GM18909 (cell line): ENCODE measurements around the gene NEBL.
"Not testable (repeated sequence)": the region's sequence is repeated elsewhere in the genome, so short reads cannot be mapped to it uniquely, and the experiment has no call there.

Experiments used
- ATAC-seq: cut with Tn5 transposase; IDR thresholded peaks from one replicate; pipeline ENCODE4 v1.9.1; 2021; ENCODE audit warnings: mild to moderate bottlenecking; ENCODE audit not compliant: unreplicated experiment, poor library complexity

Gene NEBL, protein sequence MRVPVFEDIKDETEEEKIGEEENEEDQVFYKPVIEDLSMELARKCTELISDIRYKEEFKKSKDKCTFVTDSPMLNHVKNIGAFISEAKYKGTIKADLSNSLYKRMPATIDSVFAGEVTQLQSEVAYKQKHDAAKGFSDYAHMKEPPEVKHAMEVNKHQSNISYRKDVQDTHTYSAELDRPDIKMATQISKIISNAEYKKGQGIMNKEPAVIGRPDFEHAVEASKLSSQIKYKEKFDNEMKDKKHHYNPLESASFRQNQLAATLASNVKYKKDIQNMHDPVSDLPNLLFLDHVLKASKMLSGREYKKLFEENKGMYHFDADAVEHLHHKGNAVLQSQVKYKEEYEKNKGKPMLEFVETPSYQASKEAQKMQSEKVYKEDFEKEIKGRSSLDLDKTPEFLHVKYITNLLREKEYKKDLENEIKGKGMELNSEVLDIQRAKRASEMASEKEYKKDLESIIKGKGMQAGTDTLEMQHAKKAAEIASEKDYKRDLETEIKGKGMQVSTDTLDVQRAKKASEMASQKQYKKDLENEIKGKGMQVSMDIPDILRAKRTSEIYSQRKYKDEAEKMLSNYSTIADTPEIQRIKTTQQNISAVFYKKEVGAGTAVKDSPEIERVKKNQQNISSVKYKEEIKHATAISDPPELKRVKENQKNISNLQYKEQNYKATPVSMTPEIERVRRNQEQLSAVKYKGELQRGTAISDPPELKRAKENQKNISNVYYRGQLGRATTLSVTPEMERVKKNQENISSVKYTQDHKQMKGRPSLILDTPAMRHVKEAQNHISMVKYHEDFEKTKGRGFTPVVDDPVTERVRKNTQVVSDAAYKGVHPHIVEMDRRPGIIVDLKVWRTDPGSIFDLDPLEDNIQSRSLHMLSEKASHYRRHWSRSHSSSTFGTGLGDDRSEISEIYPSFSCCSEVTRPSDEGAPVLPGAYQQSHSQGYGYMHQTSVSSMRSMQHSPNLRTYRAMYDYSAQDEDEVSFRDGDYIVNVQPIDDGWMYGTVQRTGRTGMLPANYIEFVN

DNA sequence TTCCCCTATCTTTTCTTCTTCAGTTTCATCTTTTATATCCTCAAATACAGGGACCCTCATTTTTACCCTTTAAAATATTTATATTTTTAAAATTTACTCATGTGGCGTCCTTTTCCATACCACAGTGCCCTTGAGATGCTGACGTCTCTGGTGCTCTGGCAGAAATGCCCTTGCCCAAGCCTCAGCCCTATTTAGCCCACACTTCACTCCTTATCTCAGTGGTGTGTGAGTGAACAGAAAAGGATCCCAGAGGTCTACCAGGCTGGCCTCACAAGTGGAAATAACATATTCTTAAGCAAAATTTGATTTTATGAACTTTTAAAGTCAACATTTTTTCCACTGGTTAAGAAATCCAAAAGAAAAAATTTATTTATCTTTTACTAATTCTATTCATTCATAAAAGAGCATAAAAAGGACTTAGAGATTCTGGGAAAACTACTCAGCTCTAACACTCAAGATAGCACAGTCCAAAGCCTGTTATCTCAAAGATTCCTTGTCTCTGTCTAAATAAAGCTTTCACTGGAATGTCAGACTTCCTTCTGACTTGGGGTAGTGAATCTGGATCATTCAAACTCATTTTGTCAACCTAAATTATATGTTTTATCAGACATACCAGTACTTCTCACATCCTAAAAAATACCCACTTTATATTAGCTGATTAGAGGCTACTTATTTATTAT, at the start of gene NEBL:
TSS of gene NEBL (minus strand) at position 166 of the 680 bp plus-strand sequence. CDS start at position 60, 106 bp downstream.
- ATAC-seq = no peak

DNA sequence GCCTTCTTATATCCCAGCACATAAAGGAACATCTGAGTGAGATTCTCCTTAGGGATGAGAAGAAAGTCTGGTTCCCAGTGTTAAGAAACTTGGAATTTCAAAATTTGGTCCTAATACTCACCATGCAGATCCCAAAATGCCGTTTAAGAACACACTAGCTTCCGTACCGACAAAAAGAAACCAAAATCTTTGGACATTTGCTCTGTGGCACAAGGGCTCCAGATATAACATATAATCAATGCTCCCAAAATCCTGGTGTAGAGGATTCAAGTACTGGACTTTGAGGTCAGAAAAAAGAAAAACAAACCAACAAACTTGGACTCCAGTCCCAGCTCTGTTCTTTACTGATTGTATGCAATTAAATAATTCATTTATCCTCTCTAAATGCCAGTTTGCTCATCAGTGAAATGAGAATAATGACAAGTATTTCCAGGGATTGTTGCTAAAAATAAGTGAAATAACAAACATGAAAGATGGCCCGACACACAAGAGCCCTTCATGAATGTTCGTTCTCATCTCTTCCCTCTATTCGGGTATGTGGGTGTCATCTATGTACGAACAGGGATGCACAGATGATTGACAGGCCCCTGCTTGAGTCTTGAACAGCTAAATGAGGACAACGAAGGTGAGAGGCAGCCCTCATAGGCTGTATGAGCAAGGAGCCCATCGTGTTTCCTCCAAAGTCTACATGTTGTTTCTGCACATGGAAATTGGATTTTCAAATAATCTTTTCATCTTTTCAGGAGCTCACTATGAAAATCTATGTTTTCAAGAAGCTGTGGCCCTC, 48.6 kb upstream of the NEBL start:
- ATAC-seq = no peak

DNA sequence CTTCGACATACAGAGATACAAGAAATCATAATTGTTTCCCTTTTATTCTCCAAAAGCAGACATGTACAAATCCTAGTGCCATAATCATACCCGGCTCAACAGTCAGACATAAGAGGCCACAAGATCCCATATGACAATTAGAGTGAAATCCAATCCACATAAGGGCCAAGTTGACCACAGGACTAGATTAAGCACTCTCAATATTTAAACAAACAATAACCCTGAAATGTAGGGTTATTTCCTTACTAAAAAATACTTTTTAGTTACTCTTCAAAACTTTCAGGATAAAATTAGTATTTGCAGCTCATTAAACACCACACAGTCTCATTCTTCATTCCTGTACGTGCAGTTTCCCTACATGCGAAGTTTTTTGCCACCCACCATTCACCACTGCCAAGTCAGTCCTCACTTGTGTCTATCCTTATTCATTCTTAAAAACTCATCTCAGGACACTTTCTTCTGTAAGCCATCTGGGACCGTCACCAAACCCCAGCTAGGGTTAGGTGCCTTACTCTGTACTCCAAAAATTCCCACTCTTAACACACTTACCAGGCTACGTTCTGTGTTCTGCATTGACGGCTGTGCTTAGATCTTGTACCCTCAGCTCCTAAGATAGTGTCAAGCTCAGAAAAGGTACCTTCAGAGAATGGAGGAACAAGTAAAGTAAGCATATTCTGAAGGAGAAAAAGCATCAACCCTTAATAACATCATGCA, 47.8 kb upstream of the NEBL start:
- no peak for ATAC-seq

DNA sequence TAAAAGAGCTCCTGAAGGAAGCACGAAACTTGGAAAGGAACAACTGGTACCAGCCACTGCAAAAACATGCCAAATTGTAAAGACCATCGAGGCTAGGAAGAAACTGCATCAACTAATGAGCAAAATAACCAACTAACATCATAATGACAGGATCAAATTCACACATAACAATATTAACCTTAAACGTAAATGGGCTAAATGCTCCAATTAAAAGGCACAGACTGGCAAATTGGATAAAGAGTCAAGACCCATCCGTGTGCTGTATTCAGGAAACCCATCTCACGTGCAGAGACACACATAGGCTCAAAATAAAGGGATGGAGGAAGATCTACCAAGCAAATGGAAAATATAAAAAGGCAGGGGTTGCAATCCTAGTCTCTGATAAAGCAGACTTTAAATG, 42.3 kb upstream of the NEBL start:
- not testable (repeated sequence) for ATAC-seq

DNA sequence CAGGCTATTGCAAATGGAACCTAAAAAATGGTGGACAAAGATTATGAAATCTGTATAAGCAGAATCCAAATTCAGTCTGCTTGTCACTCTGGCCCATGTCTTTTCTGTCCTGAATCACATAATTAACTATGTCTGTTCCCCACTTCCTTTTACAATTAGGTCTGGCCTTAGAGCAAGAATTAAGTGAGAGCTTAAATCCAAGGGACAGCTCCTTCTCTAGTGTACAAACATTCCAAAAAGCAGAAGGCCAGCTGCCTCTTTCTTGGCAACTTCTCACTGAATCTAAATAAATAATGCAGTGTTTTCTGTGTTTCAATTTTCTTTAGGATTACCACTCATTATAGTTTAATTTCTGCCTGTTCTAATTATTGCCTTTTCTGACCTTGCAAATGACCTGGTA, 39.3 kb upstream of the NEBL start:
- no peak for ATAC-seq

DNA sequence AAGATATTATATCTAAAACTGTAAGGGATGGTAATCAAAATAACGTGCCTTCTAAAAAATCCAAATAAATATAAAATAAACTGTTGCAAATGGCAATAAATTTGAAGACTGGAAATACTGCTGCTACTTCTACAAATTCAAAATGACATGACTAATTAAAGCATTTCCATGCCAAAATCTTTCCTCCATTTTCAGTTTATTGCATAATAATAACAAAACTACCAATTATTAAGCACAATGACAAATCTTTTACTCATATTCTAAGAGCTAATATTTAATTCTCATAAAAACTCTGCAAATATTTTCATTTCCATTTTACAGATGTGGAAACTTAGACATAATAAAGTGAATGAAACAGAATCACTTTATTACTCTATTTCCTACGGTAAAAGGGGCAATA, 38.8 kb upstream of the NEBL start:
- ATAC-seq = no peak

DNA sequence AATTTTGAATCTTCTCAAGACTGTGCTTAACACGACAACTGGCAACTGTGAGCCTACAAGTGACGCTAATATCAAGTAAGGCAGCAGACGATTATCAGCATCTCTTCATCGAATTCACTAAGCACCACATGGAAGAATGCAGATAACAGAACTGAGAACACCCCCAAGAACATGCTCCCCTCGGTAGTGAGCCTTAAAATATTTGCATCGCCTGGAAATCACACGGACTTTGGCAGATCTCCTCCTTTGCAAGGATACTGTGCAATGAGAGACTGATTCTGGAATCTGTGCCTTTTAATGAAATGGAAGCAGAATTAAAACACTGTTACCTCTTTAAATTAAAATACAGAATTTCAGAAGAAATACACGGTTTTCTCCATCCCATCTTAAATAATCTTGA, 38.2 kb upstream of the NEBL start:
- ATAC-seq = no peak

DNA sequence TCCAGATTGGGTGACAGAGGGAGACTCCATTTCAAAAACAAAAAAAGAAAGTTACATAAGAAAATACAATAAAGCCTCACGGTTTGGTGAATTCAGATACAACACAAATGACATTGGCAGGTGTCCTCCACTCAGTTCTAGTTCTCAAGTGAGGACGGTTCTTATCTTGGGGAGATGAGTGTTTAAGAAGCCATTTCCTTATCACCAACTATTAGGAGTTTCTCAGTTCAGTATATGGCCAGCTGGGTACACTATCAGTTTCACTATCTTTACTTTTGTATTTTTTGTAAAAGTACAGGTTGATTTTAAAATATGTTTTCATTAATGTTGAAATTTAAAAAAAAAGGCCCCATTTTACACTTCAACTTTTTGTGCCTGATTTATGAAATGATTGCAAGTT, 36.6 kb upstream of the NEBL start:
- no peak for ATAC-seq

DNA sequence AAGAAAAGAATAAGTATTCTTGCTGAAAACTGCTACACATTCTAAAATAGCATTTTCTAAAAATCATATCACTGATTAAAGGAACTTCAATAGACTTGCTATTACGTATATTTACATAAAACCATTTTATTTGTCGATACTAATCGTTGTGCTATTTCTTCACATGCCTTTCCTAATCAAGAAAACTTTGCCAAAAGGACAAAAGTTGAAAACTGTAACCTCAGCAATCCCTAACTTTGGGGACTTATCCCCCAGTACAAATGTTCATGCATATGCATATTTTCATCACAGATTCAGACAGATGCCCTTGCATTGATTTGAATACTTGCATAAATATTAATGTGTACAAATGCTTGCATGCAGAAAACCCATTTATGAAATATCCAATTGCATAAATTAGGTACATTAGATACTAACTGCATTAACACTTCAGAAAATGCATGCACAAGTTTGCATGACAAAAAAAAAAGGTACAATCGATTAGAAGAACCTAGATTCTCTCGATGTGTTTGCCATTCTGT, 35.6 kb upstream of the NEBL start:
- no peak for ATAC-seq

DNA sequence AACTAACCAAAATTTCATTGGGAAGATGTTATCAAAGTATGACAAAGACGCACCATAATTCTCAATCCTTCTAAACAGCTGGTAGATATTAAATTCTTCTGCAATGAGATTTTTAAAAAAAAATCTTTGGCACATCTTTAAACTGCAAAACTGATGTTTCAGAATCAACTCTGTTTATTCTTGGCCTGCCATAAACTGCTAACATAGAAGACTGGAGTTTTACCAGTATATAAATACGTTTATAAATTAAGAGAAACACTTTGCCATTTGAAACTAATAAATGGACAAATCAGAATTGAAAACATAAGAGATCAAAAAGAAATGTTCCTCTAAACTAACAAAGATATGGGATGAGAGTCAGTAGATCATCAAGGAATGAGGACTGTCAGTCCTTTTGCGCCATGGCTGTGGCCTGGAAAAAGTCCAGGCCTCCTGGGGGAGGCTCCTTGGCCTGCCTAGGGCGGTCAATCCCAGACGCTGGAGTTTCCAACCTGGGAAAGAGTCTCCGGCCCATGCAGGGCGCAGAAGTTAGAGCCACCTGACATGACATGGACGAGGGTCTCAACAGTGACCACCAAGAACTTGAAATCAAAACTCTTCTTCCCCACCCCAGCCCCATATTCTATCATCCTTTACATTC, 34.2 kb upstream of the NEBL start:
- no peak for ATAC-seq

DNA sequence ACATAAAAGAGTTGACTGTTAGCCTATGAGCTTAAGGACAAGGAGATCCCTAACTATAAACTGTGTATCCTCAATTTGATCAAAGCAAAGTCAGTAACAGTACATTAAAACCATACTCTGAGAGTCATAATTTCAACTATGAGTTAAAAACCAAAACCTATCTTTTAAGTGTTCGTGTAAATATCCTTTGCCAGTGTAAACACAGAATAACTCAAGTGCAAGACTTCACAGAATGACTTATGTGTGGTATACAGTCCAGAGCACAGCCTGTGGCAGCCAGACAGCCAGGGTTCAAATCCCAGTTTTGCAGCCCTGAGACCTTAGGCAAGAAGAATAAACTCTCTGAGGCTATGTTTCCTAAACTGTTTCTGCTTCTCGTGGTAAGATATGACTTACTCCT, 30.3 kb upstream of the NEBL start:
- ATAC-seq = no peak

DNA sequence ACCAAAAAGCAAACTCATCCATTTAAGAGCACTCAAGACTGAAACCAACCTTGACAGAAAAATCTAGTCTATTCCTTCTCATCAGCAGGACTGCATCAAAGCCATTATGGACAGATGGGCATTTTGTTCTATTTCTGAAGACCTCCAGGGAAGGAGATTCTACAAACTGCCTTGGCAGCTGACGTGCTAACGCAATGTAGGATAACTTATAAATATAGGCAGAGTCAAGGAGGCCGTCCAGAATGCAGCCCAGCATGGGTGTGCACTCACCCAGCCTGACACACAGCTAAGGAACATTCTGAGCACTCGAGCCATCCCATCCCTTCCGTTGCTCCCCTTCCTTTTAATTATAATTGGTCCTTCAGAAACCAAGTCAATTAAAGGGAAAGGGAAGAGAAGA, 25.3 kb upstream of the NEBL start:
- no peak for ATAC-seq

DNA sequence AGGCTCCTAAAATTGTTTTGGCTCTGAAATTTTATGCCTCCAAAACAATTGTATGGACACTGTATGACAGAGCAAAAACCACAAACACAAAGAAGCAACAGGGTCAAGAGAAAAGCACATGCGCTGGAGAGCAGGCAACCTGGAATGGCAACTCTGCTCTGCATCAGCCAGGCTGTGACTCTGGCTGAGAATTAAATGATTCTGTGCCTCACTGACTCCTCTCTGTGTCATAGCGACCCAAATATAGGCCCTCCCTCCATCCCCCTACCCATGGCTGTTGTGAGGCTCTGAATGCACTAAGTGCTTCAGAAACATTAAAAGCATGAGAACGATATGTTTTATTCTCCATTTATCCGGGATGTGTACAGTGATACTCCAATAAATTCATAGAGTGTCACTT, 24.9 kb upstream of the NEBL start:
- no peak for ATAC-seq

DNA sequence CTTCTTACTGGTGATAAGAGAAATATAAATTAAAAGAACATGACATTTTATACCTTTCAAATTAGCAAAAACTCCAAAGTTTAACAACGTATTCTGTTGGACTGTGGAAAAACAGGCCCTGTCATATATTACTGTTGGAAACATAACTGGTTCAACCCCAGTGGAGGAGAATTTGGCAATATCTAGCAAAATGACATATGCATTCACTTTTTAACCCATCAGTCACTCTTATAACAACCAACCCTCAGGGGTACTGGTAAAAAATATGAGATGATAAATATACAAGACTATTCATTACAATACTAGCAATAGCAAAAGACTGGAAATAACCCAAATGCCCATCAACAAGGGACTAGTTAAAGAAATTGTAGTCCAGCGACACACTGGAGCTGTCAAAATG, 22.9 kb upstream of the NEBL start:
- no peak for ATAC-seq

DNA sequence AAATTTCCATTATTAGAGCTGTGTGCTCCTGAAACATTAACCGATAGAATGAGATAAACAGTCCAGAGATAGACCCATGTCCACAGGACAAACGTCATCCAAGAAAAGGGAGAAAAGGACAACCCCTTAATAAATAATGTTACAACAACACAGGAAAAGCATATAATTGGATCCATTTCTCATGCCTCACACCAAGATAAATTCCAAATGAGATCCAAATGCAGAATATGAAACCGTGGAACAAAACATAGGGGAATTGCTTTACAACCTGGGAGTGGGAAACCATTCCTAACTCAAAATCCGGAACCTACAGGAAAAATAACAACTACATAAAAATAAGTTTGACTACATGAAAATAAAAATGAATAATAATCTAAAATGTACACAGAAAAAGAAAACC, 22.4 kb upstream of the NEBL start:
- ATAC-seq = no peak

DNA sequence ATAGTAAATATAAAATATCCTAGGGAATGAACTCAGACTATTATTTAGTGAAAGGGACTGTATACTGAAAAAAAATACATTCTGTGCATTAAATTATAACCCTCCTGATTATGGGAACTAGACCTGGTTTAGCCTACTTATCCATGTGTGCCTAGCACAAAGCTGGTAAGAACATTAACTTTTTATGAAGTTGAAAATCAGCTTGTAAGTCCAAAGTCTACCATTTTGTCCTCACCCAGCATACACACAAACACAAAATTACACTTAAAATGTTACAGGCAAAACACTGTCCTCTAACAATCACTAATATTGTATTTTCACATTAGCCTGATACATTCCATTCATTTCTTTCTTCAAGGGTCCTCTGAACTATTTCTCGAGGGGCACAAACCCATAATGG, 19.9 kb upstream of the NEBL start:
- no peak for ATAC-seq

DNA sequence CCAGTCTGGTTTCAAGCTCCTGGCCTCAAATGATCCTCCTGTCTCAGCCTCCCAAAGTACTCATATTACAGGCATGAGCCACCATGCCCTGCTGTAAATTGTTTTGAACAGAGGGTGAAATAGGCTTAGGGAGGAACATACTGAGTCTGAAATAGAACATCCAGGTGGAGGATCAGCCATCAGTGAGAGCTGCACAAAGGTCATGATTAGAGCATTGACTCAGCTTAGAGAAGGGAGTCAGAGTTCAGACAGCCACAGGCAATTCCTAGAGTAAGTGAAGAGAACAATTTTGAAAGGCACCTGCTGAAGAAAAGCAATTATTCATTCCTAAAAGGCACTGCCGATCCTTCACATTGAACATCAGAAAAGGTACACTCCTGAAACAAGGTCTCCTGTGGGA, 15.9 kb upstream of the NEBL start:
- no peak for ATAC-seq

DNA sequence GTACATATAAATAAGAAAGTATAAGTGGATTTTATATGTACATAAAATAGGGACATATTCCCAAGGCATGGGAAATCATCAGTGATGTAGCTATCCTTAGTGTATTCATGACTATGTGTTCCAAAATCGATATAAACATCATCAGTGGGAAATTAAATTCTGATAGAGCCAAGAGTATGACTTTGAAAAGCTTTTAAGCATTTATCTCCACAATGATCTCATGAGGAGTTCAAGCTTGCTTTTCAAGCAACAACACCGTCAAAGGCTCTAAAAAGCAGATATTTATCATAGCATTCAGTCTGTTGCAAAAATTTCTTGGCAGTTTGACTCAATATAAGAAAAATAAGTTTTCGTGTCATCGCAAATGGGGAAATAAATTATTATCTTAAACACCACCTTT, 14.5 kb upstream of the NEBL start:
- no peak for ATAC-seq

DNA sequence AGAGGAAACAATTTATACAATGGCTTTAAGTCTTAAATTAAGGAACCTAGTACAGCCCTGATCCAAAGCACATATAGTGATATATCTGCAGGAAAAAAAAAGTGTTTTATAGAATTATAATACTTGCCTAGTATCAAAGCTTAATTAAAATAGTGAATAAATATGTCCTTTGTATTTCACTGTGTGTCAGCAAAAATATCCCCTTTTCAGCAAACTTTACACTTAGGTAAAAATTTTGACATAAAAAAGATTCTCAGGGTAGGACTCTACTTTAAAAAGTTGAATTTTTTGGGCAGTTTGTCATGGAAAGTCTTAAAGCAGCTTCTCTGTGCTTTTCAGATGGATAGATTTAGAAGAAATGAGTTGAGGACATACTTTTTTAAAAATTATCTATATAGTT, 12.7 kb upstream of the NEBL start:
- no peak for ATAC-seq
